A549 (cell line): ENCODE results near the gene IGSF9B. TPM values are rescaled to one million over a fixed set of nuclear protein-coding genes. Genes with fewer than 3 reads are reported as not detected.

Experiments used
- ATAC-seq, 2 experiments: fragments of 200-7000 bp in 1 of 2; fragments of >200 bp in 1 of 2; cut with Nextera tagmentation in 1 of 2; cut with Tn5 transposase in 1 of 2; 3 replicates each; pipeline versions ENCODE4 v1.8.0 to v1.9.1; 2018 to 2020; ENCODE audit warnings: mild to moderate bottlenecking in 1 of 2, moderate library complexity in 1 of 2
- CTCF ChIA-PET: fragments of 300-600 bp; sonication (Branson Sonifier 250); formaldehyde crosslinking; extraction: SDS; loops from one replicate; lab custom pipeline; 2021; ENCODE audit warnings: antibody characterized with exemption, inconsistent platforms; lab: Yijun Ruan, JAX
- POLR2A ChIA-PET: fragments of 350-600 bp; formaldehyde crosslinking; extraction: SDS; loops from one replicate; lab custom pipeline; 2021; ENCODE audit warnings: antibody characterized with exemption, inconsistent platforms; lab: Yijun Ruan, JAX
- DNase-seq, 2 experiments: peaks; one replicate each; pipeline versions ENCODE4 v3.0.0 to v3.0.0-alpha.2; 2011 to 2016; ENCODE audit warnings: low read depth in 1 of 2, low spot score in 1 of 2
- FAIRE-seq: peaks from 2 replicates; lab custom pipeline; 2011; peaks lifted over from hg19 to GRCh38; lab: Jason Lieb, UNC
- H3K27ac ChIP-seq, 2 experiments: fragments of >200 bp; sonication (Bioruptor Twin); formaldehyde crosslinking; 3 replicates each; pipeline ENCODE4 v1.5.1; 2016 to 2017
- H3K4me1 ChIP-seq: fragments of >200 bp; sonication (Bioruptor Twin); formaldehyde crosslinking; 3 replicates; pipeline ENCODE4 v1.6.1; 2016
- H3K4me2 ChIP-seq: fragments of >200 bp; sonication (Bioruptor Twin); formaldehyde crosslinking; 3 replicates; pipeline ENCODE4 v1.6.1; 2016
- H3K4me3 ChIP-seq: fragments of >200 bp; sonication (Bioruptor Twin); formaldehyde crosslinking; 3 replicates; pipeline ENCODE4 v1.5.1; 2016
- H3K9me3 ChIP-seq: fragments of >200 bp; sonication (Bioruptor Twin); formaldehyde crosslinking; 3 replicates; pipeline ENCODE4 v1.6.1; 2016
- BCL3 ChIP-seq: fragments of >200 bp; sonication (Bioruptor Twin); formaldehyde crosslinking; IDR thresholded peaks from 3 replicates; pipeline ENCODE4 v1.6.1; 2016
- CBX8 ChIP-seq: fragments of 200-600 bp; sonication (generic); IDR thresholded peaks from 2 replicates; pipeline ENCODE4 v1.6.1; 2016
- CHD4 ChIP-seq: fragments of 200-600 bp; sonication (generic); IDR thresholded peaks from 2 replicates; pipeline ENCODE4 v1.6.1; 2016; ENCODE audit warnings: antibody characterized with exemption, mild to moderate bottlenecking, borderline replicate concordance
- EHMT2 ChIP-seq: fragments of 200-600 bp; sonication (generic); IDR thresholded peaks from 2 replicates; pipeline ENCODE4 v1.6.1; 2016; ENCODE audit warnings: antibody characterized with exemption, low read depth, mild to moderate bottlenecking, moderate library complexity
- ELK1 ChIP-seq: fragments of 150-350 bp; IDR thresholded peaks from 2 replicates; pipeline ENCODE4 v1.6.1; 2014; ENCODE audit warnings: low read depth, mild to moderate bottlenecking, low read length
- EP300 ChIP-seq, 2 experiments: fragments of >200 bp; sonication (Bioruptor Twin); formaldehyde crosslinking; IDR thresholded peaks; 2 replicates in 1 of 2; 3 replicates in 1 of 2; pipeline ENCODE4 v1.6.1; 2016 to 2017
- FOXS1 ChIP-seq: fragments of 250-450 bp; sonication (Bioruptor Pico); IDR thresholded peaks from 2 replicates; pipeline ENCODE4 v1.5.0; 2020; ENCODE audit warnings: mild to moderate bottlenecking, moderate library complexity
- HES2 ChIP-seq: fragments of >200 bp; sonication (Bioruptor Twin); formaldehyde crosslinking; IDR thresholded peaks from 2 replicates; pipeline ENCODE4 v1.6.1; 2016
- MAFK ChIP-seq: fragments of 450-650 bp; IDR thresholded peaks from 2 replicates; pipeline ENCODE4 v1.6.1; 2014; ENCODE audit not compliant: partially characterized antibody
- MAZ ChIP-seq: fragments of 150-350 bp; IDR thresholded peaks from 2 replicates; pipeline ENCODE4 v1.6.1; 2014; ENCODE audit warnings: antibody characterized with exemption, low read depth, low read length, borderline replicate concordance
- MYC ChIP-seq: IDR thresholded peaks from 2 replicates; pipeline ENCODE4 v1.6.1; 2012; ENCODE audit warnings: mild to moderate bottlenecking, inconsistent platforms, low read length, improper control_type of control experiment, borderline replicate concordance
- NPAS2 ChIP-seq: fragments of 250-450 bp; sonication (Bioruptor Pico); IDR thresholded peaks from 2 replicates; pipeline ENCODE4 v1.8.0; 2022; ENCODE audit warnings: mild to moderate bottlenecking, moderate library complexity, borderline replicate concordance
- NR3C1 ChIP-seq: fragments of >200 bp; sonication (Bioruptor Twin); formaldehyde crosslinking; IDR thresholded peaks from 3 replicates; pipeline ENCODE4 v1.6.1; 2017
- POLR2A ChIP-seq: IDR thresholded peaks from 2 replicates; pipeline ENCODE4 v1.6.1; 2012; ENCODE audit warnings: mild to moderate bottlenecking, low read length
- POLR2AphosphoS2 ChIP-seq: conservative IDR thresholded peaks from 2 replicates; pipeline ENCODE4 v1.6.1; 2012; ENCODE audit warnings: low read length, improper control_type of control experiment, inconsistent platforms
- RCOR1 ChIP-seq: fragments of 150-350 bp; IDR thresholded peaks from 2 replicates; pipeline ENCODE4 v1.6.1; 2014; ENCODE audit warnings: antibody characterized with exemption, low read length, low read depth
- TFCP2L1 ChIP-seq: fragments of 250-450 bp; sonication (Bioruptor Pico); IDR thresholded peaks from 2 replicates; pipeline ENCODE4 v1.5.0; 2021; ENCODE audit warnings: mild to moderate bottlenecking
- USF2 ChIP-seq: fragments of 450-650 bp; IDR thresholded peaks from 2 replicates; pipeline ENCODE4 v1.6.1; 2014; ENCODE audit warnings: antibody characterized with exemption
- ZFP36 ChIP-seq: fragments of 450-650 bp; IDR thresholded peaks from 2 replicates; pipeline ENCODE4 v1.6.1; 2014; ENCODE audit warnings: borderline replicate concordance; ENCODE audit not compliant: partially characterized antibody
- WGBS: methylation state at CpG from one replicate; pipeline ENCODE4 v1.1.6; 2017; ENCODE audit errors: missing lambda C conversion rate; 5-methylcytosine and 5-hydroxymethylcytosine counted together
- polyA plus RNA-seq, 4 experiments: library from polyadenylated mRNA; depleted of rRNA in 3 of 4; stranded (reverse); fragments of >200 nt; fragmentation: RNase III in 1 of 4; extraction: RNeasy Plus Mini Kit Qiagen cat#74134 plus additional on column Dnase treatment in 1 of 4; gene quantifications; 2 replicates in 3 of 4; 3 replicates in 1 of 4; pipeline ENCODE4 v1.2.3, GENCODE V29; 2011 to 2017
- TF ChIP-seq, protein P1 (sequence below): fragments of 250-450 bp; sonication (Bioruptor Pico); IDR thresholded peaks from 2 replicates; pipeline ENCODE4 v1.5.0; 2021; ENCODE audit warnings: mild to moderate bottlenecking, moderate library complexity, borderline replicate concordance
- TF ChIP-seq, protein P2 (sequence below): fragments of 250-450 bp; sonication (Bioruptor Pico); IDR thresholded peaks from 2 replicates; pipeline ENCODE4 v1.5.0; 2020; ENCODE audit warnings: low read depth, mild to moderate bottlenecking, moderate library complexity
- TF ChIP-seq, protein P3 (sequence below): IDR thresholded peaks from 2 replicates; pipeline ENCODE4 v1.6.1; 2012

Gene IGSF9B
- polyA plus RNA-seq, 2 of the 4 experiments (the other 2 are of a cell fraction): 0.41 to 0.61 TPM

- TF ChIP-seq, protein P1, sequence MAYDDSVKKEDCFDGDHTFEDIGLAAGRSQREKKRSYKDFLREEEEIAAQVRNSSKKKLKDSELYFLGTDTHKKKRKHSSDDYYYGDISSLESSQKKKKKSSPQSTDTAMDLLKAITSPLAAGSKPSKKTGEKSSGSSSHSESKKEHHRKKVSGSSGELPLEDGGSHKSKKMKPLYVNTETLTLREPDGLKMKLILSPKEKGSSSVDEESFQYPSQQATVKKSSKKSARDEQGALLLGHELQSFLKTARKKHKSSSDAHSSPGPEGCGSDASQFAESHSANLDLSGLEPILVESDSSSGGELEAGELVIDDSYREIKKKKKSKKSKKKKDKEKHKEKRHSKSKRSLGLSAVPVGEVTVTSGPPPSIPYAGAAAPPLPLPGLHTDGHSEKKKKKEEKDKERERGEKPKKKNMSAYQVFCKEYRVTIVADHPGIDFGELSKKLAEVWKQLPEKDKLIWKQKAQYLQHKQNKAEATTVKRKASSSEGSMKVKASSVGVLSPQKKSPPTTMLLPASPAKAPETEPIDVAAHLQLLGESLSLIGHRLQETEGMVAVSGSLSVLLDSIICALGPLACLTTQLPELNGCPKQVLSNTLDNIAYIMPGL (CRISPR knock-in tag): no peak
- no peak for TF ChIP-seq NR3C1
- no peak for TF ChIP-seq POLR2AphosphoS2
- TF ChIP-seq POLR2A: no peak
- TF ChIP-seq NPAS2 (CRISPR knock-in tag): no peak
Measured at GRCh38 chr11:133922078-133922870, 34.5 kb downstream of the IGSF9B start (continued).

- CTCF ChIA-PET: no interaction called here
- H3K4me1 ChIP-seq: no peaks in the 10 kb centered on the region
- WGBS: 81% methylated on average over 10 of the region's 10 CpGs
- no peak overlapping the region for H3K4me3 ChIP-seq
- DNase-seq (no peak), FAIRE-seq (no peak), ATAC-seq (no peak)
- POLR2A ChIA-PET: no interaction called here
- H3K9me3 ChIP-seq: no peaks in the 10 kb centered on the region
- no peak for TF ChIP-seq CBX8
- no peak for TF ChIP-seq POLR2AphosphoS2
- no peak for TF ChIP-seq RCOR1
- TF ChIP-seq EHMT2: no peak
- TF ChIP-seq MYC: no peak
- no peak for TF ChIP-seq ELK1
- H3K4me2 ChIP-seq: no peak overlapping the region
- H3K27ac ChIP-seq: no peak overlapping the region
Measured at GRCh38 chr11:133921513-133921912, 35.3 kb downstream of the IGSF9B start.

- 90% methylated on average over 23 of the region's 33 CpGs for WGBS
- Histone ChIP-seq H3K4me2 (no peak overlapping the region), H3K4me3 (no peak overlapping the region), H3K27ac (no peak overlapping the region), H3K9me3 (no peaks in the 10 kb centered on the region), H3K4me1 (no peaks in the 10 kb centered on the region)
- FAIRE-seq: no peak
- ChIA-PET CTCF (no interaction called here), POLR2A (no interaction called here)
- TF ChIP-seq BCL3: no peak
- no peak for TF ChIP-seq MAFK
- TF ChIP-seq NR3C1: no peak
- no peak for TF ChIP-seq USF2
- no peak for TF ChIP-seq POLR2AphosphoS2
- no peak for TF ChIP-seq FOXS1 (CRISPR knock-in tag)
- no peak for TF ChIP-seq CBX8
- no peak for TF ChIP-seq ZFP36
- TF ChIP-seq HES2: no peak
- TF ChIP-seq, protein P2, sequence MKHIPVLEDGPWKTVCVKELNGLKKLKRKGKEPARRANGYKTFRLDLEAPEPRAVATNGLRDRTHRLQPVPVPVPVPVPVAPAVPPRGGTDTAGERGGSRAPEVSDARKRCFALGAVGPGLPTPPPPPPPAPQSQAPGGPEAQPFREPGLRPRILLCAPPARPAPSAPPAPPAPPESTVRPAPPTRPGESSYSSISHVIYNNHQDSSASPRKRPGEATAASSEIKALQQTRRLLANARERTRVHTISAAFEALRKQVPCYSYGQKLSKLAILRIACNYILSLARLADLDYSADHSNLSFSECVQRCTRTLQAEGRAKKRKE (CRISPR knock-in tag): no peak
- no peak for TF ChIP-seq MAZ
- no peak for TF ChIP-seq NPAS2 (CRISPR knock-in tag)
- TF ChIP-seq TFCP2L1 (CRISPR knock-in tag): no peak
- TF ChIP-seq CHD4: no peak
- TF ChIP-seq EP300 (IDR thresholded peaks at IDR 0.05): no peak
- TF ChIP-seq, protein P3, sequence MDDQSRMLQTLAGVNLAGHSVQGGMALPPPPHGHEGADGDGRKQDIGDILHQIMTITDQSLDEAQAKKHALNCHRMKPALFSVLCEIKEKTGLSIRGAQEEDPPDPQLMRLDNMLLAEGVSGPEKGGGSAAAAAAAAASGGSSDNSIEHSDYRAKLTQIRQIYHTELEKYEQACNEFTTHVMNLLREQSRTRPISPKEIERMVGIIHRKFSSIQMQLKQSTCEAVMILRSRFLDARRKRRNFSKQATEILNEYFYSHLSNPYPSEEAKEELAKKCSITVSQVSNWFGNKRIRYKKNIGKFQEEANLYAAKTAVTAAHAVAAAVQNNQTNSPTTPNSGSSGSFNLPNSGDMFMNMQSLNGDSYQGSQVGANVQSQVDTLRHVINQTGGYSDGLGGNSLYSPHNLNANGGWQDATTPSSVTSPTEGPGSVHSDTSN: no peak
- ATAC-seq: no peak
- no peak for DNase-seq
Measured at GRCh38 chr11:133921026-133921425, 35.7 kb downstream of the IGSF9B start.
